Midbrain (tissue), 1 donor: ENCODE data around the gene SLC36A3.

Experiments
- DNase-seq: peaks from one replicate; lab custom pipeline; 2025; lab: John Stamatoyannopoulos, UW

SLC36A3 gene

GRCh38 chr5:151298063-151298855, 5.3 kb downstream of the SLC36A3 start:
- DNase-seq = peak; percentile 1

GRCh38 chr5:151296974-151297373, 6.6 kb downstream of the SLC36A3 start:
- no peak for DNase-seq

GRCh38 chr5:151296478-151296830, 7.1 kb downstream of the SLC36A3 start:
- DNase-seq = no peak

GRCh38 chr5:151295791-151296477, 7.6 kb downstream of the SLC36A3 start:
- peak; percentile 1 for DNase-seq

GRCh38 chr5:151295138-151295537, 8.4 kb downstream of the SLC36A3 start:
- no peak for DNase-seq

GRCh38 chr5:151293624-151294023, 9.9 kb downstream of the SLC36A3 start:
- DNase-seq = no peak

GRCh38 chr5:151288180-151288579, 15.4 kb downstream of the SLC36A3 start:
- DNase-seq = no peak

- no peak for DNase-seq
Measured at GRCh38 chr5:151286246-151286645, 17.3 kb downstream of the SLC36A3 start.

- no peak for DNase-seq
Measured at GRCh38 chr5:151285683-151286082, 17.9 kb downstream of the SLC36A3 start.

GRCh38 chr5:151284392-151284967, 19.1 kb downstream of the SLC36A3 start:
- no peak for DNase-seq

- no peak for DNase-seq
Measured at GRCh38 chr5:151283120-151283825, 20.3 kb downstream of the SLC36A3 start.

- no peak for DNase-seq
Measured at GRCh38 chr5:151281001-151281639, 22.4 kb downstream of the SLC36A3 start.

GRCh38 chr5:151280443-151280842, 23.1 kb downstream of the SLC36A3 start:
- DNase-seq = no peak

GRCh38 chr5:151278845-151279244, 24.7 kb downstream of the SLC36A3 start:
- DNase-seq = no peak

- DNase-seq = no peak
Measured at GRCh38 chr5:151275803-151276202, 27.8 kb downstream of the SLC36A3 start.

GRCh38 chr5:151274666-151275065, 28.9 kb downstream of the SLC36A3 start:
- no peak for DNase-seq

- no peak for DNase-seq
Measured at GRCh38 chr5:151271336-151271735, 32.2 kb downstream of the SLC36A3 start.

- DNase-seq = no peak
Measured at GRCh38 chr5:151270599-151270998, 33.0 kb downstream of the SLC36A3 start.

- no peak for DNase-seq
Measured at GRCh38 chr5:151267491-151268260, 35.9 kb downstream of the SLC36A3 start.

- DNase-seq = no peak
Measured at GRCh38 chr5:151264113-151264512, 39.5 kb downstream of the SLC36A3 start.

- no peak for DNase-seq
Measured at GRCh38 chr5:151262532-151262931, 41.0 kb downstream of the SLC36A3 start.
